T-helper 1 cell treated with Interleukin-12 subunit alpha and Interleukin-12 subunit beta and Interleukin-4 antibody, amounts not matched to agents 30 ng/mL and 1 ng/mL, for 36 hours (primary cell): ENCODE results near the gene DDX20. TPM values are rescaled to one million over a fixed set of nuclear protein-coding genes. Genes with fewer than 3 reads are reported as not detected.

Experiments
- intact Hi-C: fragments of 100-400 bp; cut with micrococcal nuclease; formaldehyde crosslinking; loops from one replicate; pipeline ENCODE4 v1.15.1; 2024
- total RNA-seq: library from RNA; stranded (reverse); gene quantifications from 2 replicates; pipeline ENCODE4 v1.2.3, GENCODE V29; 2022

DDX20 gene, protein sequence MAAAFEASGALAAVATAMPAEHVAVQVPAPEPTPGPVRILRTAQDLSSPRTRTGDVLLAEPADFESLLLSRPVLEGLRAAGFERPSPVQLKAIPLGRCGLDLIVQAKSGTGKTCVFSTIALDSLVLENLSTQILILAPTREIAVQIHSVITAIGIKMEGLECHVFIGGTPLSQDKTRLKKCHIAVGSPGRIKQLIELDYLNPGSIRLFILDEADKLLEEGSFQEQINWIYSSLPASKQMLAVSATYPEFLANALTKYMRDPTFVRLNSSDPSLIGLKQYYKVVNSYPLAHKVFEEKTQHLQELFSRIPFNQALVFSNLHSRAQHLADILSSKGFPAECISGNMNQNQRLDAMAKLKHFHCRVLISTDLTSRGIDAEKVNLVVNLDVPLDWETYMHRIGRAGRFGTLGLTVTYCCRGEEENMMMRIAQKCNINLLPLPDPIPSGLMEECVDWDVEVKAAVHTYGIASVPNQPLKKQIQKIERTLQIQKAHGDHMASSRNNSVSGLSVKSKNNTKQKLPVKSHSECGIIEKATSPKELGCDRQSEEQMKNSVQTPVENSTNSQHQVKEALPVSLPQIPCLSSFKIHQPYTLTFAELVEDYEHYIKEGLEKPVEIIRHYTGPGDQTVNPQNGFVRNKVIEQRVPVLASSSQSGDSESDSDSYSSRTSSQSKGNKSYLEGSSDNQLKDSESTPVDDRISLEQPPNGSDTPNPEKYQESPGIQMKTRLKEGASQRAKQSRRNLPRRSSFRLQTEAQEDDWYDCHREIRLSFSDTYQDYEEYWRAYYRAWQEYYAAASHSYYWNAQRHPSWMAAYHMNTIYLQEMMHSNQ
- total RNA-seq, result 15.3 and 17.5 TPM in 2 replicates

DNA sequence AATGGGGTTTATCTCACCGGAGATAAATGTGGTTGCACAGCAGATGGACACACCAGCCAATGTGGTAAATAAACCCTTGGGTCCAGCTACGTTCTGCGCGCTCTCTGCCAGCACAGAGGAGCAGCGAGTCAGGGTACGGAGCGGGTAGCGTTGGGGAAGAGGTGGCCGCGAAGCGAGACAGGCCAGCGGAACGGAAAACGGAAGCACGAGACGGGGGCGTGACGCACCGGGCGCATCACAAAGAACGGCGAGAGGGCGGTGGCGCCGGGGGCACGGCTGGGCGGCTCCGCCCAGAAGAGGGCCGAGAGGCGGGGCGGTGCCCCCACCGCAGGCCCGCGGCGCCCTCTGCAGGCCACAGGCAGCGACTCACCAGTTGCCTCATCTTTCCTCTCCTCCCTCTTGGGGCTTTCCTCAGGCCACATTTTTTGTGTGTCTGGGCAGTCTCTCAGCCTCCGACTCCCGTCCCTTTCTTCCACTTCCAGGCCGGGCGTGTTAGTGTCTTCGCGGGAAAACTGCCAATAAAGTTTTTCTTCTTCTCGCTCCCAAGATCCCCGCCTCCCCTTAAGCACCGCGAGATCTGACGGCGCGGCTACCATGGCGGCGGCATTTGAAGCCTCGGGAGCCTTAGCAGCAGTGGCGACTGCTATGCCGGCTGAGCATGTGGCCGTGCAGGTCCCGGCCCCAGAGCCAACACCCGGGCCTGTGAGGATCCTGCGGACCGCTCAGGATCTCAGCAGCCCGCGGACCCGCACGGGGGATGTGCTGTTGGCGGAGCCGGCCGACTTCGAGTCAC is at the start of gene DDX20:
Gene DDX20, plus strand, starts transcription at position 571 of the 793 bp plus-strand sequence. Its CDS starts 24 bp downstream, at position 595.
- intact Hi-C loops, result loop anchor here (1.0 to 5.0 kb wide), 14 partner anchors 16 to 1416 kb away; partner anchors contain the start of genes ATP5PB, CAPZA1, CEPT1 and DENND2D

DNA sequence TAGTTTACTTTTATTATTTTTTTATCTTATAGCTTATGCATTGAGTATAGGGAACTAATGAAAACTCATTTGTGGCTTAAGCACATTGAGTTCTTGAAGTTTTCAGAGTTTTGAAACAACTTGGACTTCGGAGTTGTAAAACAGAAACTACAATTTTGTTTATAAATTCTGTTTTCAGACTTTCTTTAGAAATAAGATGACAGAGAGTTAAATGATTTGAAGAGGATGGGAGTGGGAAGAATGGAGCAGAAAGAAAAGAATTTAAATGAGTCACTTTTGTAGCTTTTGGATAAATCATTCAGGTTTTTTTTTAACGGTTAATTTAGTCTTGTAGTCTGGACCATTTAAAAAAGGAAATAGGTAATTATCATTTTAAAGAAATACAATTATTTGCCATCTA is 48.8 kb upstream of the DDX20 start:
- intact Hi-C loops, result no loop called here

DNA sequence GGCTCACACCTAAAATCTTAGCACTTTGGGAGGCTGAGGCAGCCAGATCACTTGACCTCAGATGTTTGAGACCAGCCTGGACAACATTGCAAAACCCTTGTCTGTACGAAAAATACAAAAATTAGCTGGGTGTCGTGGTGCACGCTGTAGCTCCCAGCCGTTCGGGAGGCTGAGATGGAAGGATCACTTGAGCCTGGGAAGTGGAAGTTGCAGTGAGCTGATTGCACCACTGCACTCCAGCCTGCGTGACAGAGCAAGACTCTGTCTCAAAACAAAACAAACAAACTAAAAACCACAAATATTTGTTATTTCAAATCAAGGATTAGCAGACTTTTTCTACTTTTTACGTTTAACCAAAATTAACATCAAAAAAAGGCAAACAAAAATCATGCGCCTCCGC is 47.8 kb upstream of the DDX20 start:
- intact Hi-C loops, result loop anchor here (2.0 kb wide), 1 partner anchor 13 kb away; no protein-coding TSS in a partner anchor

DNA sequence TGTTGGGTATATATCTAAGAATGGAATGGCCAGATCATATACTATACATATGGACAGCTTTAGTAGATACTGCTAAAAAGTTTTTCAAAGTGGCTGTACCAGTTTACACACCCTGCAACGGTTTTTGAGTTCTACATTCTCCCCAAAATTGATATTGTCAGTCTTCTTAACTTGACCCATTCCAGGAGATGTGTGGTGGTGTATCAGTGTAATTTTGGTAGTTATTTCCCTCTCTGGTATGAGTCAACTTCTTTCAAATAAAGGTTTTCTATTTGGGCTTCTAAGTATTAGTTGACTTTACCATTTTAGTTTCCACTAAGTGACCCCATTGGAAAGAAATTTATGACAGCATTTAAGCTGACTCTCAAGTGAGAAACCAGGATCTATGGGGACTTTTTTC is 45.7 kb upstream of the DDX20 start:
- intact Hi-C loops, result loop anchor here (2.0 to 5.0 kb wide), 2 partner anchors 15 to 53 kb away; no protein-coding TSS in a partner anchor

DNA sequence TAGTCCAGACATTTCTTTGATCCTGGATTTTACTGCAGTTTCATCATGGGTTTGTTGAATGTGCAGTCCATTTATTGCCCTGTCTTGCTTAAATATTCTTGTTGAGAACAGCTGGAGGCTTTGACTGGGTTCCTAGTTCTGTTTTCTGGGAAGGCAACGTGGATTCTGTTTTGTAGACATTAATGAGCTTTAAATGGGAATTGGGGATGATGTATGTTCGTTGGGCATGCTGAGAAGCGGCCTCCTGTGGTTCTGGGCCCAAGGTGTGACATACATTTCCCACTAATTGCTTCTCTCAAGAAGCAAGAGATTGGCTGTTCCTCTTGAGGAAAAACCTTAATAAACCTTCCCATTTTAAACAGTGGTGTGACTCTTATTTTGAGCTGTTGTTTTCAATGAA is 39.4 kb upstream of the DDX20 start:
- intact Hi-C loops, result no loop called here

DNA sequence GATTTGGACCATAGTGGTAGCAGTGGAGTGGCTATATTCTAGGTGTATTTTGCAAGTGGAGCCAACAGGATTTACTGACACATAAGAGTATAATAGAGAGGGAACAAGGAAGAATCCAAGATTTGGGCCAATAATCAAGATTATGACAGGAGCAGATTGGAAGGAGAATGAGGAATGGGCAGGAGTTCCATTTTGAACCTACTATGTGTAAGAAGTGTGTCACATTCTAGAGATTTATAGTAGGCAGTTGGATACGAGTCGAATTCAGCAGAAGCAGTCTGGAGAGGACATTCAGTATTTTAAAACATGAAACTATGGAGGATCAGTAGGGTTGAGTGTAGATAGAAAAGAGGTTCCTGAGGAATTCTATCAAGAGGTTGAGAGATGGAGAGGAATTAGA is 38.3 kb upstream of the DDX20 start:
- intact Hi-C loops, result no loop called here

DNA sequence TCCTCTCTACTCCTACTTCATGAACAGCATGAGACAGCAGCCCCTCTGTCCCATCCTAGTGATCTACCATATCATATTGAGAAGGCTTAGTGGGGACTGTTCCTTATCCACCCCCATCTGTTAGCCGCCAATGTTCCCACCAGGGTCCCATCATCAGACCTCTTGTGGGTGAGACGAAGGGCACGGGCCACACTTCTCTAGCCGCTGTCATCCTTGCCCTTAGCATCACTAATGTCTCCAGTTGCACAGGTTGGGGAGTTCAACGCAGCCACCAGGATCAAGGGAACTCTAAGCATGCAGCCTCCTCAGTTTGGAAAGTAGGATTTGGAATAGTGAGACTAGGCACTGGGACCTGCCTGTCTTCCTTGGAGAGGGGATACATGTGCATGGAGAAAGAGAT is 36.6 kb upstream of the DDX20 start:
- intact Hi-C loops, result no loop called here

DNA sequence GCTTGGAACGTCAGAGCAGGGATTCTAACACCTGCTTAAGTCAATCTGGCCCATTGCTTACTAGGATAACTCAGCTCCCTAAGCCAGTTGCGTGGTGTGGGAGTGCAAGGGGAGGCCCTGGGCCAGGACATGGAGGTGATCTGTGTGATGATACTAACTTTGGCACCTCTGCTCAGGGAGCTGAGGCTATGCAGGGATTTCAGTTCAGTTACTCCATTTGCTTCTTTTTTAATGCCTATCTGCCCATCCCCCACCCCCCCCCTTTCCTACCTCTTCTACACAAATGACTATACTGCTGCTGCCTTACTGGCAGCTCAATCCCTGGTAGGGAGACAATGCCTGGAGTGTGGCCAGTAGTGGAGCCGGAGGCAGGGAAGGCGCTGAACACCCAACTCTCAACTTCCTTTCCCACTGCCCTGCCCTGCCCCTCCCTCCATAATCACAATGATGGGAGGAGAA is 36.0 kb upstream of the DDX20 start:
- intact Hi-C loops, result no loop called here

DNA sequence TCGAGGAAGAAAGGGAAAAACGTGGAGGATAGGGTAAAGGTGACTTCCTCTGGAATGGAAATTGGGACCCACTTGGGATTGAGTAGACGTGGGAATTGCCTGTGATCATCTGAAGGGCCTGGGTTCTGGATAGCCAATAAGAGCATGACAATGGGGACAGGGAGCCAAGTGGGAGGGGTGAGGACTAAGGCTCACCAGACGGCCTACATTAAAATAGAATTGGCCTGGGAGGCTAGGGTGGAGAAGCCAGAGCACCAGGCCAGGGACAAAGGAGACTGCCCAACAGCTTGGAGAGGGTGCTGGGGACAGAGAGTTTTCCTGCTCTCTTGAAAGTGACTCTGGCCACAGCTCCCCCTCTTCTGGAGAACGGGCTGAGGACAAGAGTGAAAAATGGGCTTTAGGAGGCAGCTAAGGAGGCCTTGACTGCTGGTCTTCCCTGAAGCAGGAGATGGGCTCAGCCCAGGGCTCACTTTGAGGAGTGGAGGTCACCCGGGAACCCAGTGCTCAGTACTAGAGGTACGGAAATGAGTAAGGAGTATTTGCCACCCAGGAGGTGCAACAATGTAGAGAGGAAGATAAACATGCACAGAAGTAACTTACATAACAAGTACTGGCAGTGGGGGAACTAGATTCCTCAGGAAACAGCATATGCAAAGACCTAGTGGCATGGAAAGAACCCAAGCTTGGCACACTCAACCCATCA is 35.3 kb upstream of the DDX20 start:
- intact Hi-C loops, result no loop called here

DNA sequence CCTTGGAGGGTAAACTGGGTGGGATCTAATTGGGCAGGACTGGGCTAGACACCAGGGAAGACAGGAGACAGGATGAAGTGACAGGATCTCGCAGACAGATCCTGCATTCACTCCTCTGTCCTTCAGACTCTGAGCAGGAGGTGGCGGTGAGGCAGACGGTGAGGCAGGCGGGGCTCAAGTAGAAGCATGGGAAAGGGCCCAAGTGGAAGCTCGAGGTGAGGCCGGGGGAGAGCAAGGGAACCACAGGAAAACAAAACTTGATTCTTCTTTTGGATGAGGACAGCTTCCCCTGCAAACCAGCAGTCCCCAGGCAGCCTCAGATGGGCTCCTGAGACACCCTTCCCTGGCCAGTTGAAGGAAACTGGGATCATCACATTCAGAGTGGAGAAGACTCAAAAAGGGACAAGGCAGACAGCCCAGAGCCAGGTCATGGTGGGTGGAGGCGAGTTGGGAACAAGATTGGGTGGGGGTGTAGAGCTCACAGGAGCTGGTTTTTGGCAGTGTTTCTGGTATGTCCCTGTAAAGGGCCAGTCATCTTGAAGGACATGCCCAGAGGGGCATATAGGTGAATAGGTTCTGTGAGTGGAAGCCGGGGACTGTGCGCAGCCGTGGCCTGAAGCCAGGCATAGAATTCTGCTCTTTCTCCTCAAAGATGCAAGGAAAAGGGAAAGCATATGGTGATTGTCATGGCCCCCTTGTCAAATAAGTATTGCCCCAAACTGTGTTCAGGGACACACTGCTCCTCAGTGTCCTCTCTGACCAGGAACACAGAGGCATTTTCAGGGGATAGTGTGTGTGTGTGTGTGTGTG is 34.5 kb upstream of the DDX20 start:
- intact Hi-C loops, result no loop called here

DNA sequence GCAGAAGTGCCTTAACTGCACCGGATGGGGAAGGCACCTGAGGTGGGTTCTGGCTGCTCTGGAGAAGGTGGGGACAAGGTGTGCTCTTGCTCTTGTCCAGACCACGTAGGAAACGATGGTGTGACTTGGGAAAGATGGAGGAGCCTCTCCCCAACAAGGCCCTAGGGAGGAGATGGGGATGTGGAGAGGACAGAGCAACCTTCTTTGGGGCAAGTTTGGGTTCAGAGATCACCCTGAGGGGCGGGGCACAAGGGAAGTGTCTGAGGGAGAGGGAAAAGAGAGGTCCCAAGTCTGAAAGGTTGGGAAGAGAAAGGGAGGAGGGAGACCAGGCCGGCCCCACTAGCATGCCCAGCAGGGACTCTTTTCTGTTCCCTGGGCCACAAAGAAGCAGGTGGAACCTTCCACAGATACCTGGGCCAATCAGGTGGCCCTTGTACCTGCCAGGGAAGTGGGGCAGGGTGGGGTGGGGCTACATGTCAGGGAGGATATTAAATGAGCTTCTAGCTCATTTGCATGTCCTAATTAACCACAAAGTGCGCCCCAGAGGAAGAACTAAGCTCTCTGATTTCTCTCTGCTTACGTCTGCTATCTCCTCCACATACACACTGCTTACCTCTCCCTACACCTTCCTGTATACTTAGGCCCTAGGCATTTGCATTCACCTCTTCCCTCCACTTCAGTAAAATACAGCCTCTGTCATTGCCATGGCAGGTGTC is 32.5 kb upstream of the DDX20 start:
- intact Hi-C loops, result no loop called here

DNA sequence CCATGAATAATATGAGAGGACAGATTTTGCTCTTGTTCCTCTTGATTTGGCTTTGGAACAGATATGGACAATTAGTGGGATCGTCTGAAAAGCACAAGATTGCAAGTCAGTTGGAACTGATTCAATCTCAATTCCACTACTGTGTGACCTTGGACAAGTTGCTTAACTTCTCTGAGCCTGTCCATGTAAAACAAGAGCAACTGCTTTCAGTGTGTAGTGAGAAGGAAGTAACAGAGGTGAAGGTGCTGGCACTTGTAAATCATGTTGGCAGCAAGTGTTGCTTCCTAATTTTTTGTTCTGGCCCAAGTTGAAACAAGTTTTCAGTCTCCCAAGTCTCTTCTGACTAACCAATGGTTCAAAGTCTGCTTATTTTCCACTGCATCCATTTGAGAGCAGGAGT is 31.8 kb upstream of the DDX20 start:
- intact Hi-C loops, result no loop called here

DNA sequence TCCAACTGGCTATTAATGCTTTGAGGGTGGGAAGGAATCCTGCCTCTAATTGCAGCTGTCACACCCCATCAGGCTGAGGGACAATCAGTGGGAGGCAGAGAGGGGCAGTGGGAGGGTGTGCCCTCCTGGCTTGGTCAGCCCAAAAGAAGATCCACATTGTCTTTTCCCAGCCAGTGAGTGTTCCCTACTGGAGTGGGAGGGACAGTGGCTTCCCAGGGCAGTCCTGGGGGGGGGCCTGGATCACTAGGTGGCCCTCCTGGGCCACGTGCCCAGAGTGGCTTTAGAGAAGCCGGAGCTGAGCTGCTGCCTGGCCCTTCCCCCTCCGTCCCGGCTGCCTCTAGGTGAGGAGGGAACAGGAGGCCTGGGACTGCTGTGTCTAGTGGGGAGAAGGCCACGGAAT is 30.5 kb upstream of the DDX20 start:
- intact Hi-C loops, result no loop called here

DNA sequence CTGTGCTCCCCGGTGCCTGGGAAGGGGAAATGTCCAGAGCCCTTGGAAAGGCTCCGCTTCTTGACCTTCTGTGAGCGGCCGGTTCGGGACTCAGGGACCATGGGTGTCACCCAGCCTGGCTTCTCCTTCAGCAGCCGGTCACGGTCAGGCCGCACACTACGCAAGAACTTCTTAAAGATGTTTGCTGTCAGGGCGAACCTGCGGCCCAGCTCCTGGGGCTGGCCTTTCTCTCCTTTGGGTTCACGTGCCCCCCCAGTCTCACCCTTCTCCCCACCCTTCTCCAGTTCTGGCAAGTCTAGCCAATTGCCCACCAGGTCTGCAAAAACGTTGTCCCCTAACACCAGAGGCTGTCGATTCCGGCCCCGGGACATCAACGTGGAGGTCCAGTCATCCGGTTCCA is 28.6 kb upstream of the DDX20 start:
- intact Hi-C loops, result no loop called here

DNA sequence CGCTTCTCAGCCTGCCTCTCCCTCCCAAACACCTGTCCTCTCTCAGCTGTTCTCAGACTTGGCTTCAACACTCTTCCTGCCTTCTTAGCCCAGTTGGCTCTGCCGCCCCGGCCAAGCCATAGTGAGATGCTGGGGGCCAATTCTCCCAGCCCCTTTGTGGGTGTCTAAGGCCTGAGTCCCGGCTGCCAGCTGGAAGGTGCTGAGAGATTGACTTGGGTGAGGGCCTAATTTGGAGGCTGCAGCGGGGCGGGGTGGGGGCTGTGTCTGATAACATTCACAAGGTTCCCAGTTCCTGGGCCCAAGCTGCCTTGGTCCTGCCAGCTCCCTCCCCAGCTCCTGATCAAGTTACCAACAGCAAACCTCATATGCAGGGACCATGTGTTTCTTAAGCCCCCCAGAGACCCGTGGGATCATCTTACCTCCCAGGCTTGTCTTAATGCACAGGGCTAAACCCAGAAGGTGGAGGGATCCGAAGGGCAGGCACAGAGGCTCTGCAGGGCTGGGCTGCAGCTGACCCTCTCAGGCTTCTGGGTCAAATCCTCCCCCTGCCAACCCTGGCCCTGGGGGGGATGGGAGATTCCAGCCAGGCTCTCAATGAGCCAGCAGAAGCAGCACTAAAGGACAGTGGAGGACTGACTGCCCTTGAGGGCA is 26.3 kb upstream of the DDX20 start:
- intact Hi-C loops, result no loop called here

DNA sequence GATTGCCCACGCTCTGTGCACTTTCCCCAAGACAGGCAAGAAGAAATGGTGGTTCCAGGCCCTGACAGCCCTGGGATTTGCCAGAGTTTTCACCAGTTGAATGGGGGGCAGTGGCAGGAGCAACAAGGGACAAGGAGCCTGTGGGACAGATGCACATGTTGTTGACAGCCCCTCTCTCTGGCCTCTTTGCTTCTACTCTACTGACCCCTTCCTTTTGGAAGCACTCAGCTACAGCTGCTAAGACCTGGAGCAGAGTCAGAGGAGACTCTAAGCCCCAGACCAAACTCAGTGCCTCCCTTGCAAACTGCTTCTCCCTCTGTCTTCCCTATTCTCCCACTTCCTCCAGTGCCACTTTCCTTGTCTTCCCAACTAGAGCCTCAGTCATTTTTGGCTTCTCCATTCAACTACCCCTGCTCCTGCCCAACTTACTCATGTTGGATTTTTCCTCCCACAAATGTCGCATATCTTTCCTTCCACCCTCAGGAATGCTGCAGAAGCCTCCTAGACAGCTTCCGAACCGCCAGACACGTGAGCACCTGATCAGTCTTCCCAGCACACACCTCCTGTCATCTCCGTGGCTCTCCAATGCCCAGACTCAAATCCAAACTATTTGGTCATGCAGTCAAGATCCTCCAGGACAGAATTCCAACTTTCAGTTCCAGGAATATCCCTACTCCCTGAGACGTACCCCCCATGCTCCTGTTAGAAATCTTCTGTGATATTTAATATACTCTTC is 25.6 kb upstream of the DDX20 start:
- intact Hi-C loops, result no loop called here

DNA sequence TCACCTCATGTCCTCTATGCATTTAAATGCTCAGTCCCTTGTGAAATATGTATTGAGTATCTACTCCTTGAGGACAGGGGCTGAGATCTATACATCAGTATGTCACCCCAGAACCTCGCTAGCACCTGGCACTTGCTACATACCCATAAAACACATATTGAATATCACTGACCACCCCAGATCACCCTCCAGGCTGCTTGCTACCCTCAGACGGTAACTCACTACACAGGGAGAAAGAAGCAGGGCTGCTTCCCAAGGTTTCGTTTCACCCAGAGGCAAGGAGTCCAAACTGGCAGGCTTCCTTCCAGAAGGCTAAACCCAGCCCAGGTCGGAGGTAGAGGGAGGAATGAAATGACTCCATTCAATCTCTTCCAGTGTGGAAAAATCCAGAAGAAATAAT is 25.0 kb upstream of the DDX20 start:
- intact Hi-C loops, result no loop called here

DNA sequence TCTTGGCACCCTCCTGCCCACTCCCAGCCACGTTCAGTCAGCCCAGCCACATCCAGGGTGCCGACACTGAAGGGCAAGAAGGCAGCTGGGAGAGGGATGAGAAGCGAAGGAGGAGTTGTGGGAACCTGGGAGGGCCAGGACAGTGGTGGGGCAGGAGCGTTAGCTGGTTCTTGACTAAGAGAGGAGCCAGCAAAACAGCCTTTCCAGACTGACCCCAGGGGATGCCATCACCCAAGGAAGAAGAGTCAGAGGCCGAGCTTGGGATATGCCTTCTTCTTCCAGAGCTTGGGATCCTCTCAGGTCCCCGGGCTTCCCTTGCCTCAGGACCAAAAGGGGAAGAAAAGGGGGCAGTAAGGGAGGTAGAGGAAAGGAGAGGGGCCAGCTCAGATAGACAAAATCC is 23.7 kb upstream of the DDX20 start:
- intact Hi-C loops, result no loop called here
